Kidney (tissue), 14 donors: ENCODE measurements around the gene DAB1. TPM values are rescaled to one million over a fixed set of nuclear protein-coding genes. Genes with fewer than 3 reads are reported as not detected.

Experiments used
- DNase-seq, 5 donors: peaks; one replicate each; pipeline ENCODE4 v3.0.0-alpha.2; 2013 to 2020
- FAIRE-seq: peaks from 2 replicates; lab custom pipeline; 2012; peaks lifted over from hg19 to GRCh38; lab: Jason Lieb, UNC
- H3K27ac ChIP-seq, 2 donors: one replicate each; pipeline ENCODE4 v1.7.0; 2013; ENCODE audit warnings: low read depth in 2 of 2, low read length in 2 of 2, inconsistent platforms in 1 of 2
- H3K27me3 ChIP-seq: one replicate; pipeline ENCODE4 v1.7.1; 2013; ENCODE audit warnings: low read length, inconsistent platforms; ENCODE audit not compliant: control insufficient read depth, insufficient read depth
- H3K36me3 ChIP-seq, 3 donors: one replicate each; pipeline versions ENCODE4 v1.7.0 to v1.7.1; 2013; ENCODE audit warnings: low read length in 3 of 3, control low read depth in 1 of 3, inconsistent platforms in 1 of 3; ENCODE audit not compliant: insufficient read depth in 3 of 3, control insufficient read depth in 2 of 3
- H3K4me1 ChIP-seq, 3 donors: one replicate each; pipeline versions ENCODE4 v1.7.0 to v1.7.1; 2013; ENCODE audit warnings: low read length in 3 of 3, inconsistent platforms in 1 of 3, low read depth in 1 of 3; ENCODE audit not compliant: control insufficient read depth in 2 of 3, insufficient read depth in 2 of 3
- H3K4me3 ChIP-seq, 3 donors: one replicate each; pipeline versions ENCODE4 v1.7.0 to v1.8.1; 2013; ENCODE audit warnings: low read length in 3 of 3, control low read depth in 1 of 3, inconsistent platforms in 1 of 3
- H3K9ac ChIP-seq, 3 donors: one replicate each; pipeline versions ENCODE4 v1.7.0 to v1.7.1; 2013; ENCODE audit warnings: low read length in 3 of 3, control low read depth in 1 of 3, inconsistent platforms in 1 of 3
- H3K9me3 ChIP-seq, 3 donors: one replicate each; pipeline versions ENCODE4 v1.7.0 to v1.7.1; 2013; ENCODE audit warnings: low read length in 3 of 3, control low read depth in 1 of 3, inconsistent platforms in 1 of 3; ENCODE audit not compliant: control insufficient read depth in 2 of 3, insufficient read depth in 1 of 3
- CTCF ChIP-seq: IDR thresholded peaks from 3 replicates; pipeline ENCODE4 v1.5.1; 2012; ENCODE audit warnings: mild to moderate bottlenecking, moderate library complexity, borderline replicate concordance; ENCODE audit not compliant: insufficient read depth; ENCODE audit errors: extremely low read depth
- intact Hi-C: fragments of 100-400 bp; cut with DNase I; formaldehyde crosslinking; loops from one replicate; pipeline ENCODE4 v1.11.1; 2022
- polyA plus RNA-seq: library from polyadenylated mRNA; stranded (reverse); fragments of 350-450 nt; fragmentation: Illumina TruSeq; extraction: RNeasy Lipid Tissue Mini Kit (QIAGEN cat#74804); gene quantifications from one replicate; pipeline ENCODE4 v1.2.3, GENCODE V29; 2014; ENCODE audit warnings: low read depth, low replicate concordance; ENCODE audit not compliant: insufficient read depth
- total RNA-seq: library from RNA; stranded (reverse); fragmentation: NEBNext Ultra II Directional; extraction: Animal tissue kit (Norgen Biotek cat#: 25700); gene quantifications from one replicate; pipeline ENCODE4 v1.2.1, GENCODE V29; 2021
- donor health status: control.
- donor health status: control.
- donor health status: control.
- donor health status: control.
- donor health status: control.
- donor health status: DM: yes; HTN: yes; CAD: no.
- donor health status: Normal renal cell carcinoma (clear cell type).

The DAB1 gene
- total and polyA plus RNA-seq, 2 donors from 2014 or later, result 2.3 TPM; not detected in 1

DNA sequence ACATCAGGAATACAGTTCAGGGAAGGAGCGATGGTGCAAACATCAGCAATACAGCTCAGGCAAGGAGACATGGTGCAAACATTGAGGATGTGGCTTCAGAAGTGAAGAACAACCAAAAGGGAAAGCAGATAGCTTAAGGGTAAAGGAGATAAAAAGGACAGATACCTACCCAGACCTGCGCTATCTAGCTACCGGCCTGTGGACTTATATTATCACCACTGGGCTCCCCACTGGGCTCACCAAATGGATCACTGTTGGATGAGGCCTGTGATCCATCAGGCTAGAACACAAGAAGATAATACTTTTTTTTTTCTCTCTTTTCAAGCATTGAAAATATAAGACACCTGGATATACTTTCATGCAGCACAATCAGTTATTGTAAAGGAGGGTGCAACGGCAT is 413.3 kb downstream of the DAB1 start:
- no peak for TF ChIP-seq CTCF
- DNase-seq (no peak), FAIRE-seq (no peak)
- no peak overlapping the region for H3K9ac ChIP-seq
- H3K27ac ChIP-seq, result no peak overlapping the region
- H3K4me1 ChIP-seq, result no peaks in the 10 kb centered on the region
- intact Hi-C loops, result no loop called here
- H3K4me3 ChIP-seq, result no peak overlapping the region
- no peaks in the 10 kb centered on the region for H3K27me3 ChIP-seq
- no peaks in the 10 kb centered on the region for H3K9me3 ChIP-seq
- no peaks in the 10 kb centered on the region for H3K36me3 ChIP-seq

DNA sequence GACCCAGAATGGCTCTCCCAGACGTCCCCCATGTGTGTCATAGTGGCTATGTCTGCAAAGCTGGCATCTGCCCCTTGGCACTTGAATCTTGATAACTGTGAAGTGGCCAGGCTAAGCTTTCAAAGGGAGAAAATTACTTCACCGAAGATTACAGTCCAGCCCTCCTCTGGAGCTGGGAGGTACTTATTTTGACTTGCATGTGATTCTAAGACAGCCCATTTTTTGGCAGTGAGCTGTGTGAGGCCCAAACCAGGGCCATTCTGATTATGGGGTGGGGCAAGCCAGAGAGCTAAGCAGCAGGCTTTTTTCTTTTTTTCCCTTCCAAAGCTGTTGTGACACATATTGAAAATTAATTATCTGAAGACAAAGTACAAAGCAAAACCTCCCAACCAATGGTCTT is 415.9 kb downstream of the DAB1 start:
- no peaks in the 10 kb centered on the region for H3K27me3 ChIP-seq
- H3K4me1 ChIP-seq, result no peaks in the 10 kb centered on the region
- H3K9me3 ChIP-seq, result no peaks in the 10 kb centered on the region
- no peak overlapping the region for H3K4me3 ChIP-seq
- intact Hi-C loops, result no loop called here
- H3K36me3 ChIP-seq, result no peaks in the 10 kb centered on the region
- FAIRE-seq (no peak), DNase-seq (no peak)
- TF ChIP-seq CTCF, result no peak
- H3K9ac ChIP-seq, result no peak overlapping the region
- H3K27ac ChIP-seq, result no peak overlapping the region

DNA sequence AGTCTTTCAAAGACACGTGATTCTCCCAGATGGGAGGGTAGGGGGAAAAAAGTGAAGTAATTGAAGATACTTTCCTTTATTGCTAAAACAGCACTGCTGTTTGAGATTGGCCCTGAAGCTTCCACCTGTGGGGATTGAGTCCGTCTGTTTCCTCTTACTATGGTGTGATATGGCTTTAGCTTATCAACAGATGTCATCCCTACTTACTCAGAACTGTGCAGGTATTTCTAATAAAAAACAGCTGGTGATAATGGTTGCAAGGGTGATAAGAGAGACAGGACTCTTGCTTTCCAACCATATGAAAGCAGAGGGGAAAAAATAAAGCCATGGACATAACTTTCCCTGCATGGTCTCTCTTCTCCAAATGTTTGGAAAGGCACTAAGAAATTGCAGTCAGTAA is 416.4 kb downstream of the DAB1 start:
- H3K9ac ChIP-seq, result no peak overlapping the region
- no peak for TF ChIP-seq CTCF
- intact Hi-C loops, result no loop called here
- FAIRE-seq, result no peak
- H3K9me3 ChIP-seq, result no peaks in the 10 kb centered on the region
- no peak overlapping the region for H3K27ac ChIP-seq
- DNase-seq, result no peak
- no peaks in the 10 kb centered on the region for H3K27me3 ChIP-seq
- no peaks in the 10 kb centered on the region for H3K4me1 ChIP-seq
- no peaks in the 10 kb centered on the region for H3K36me3 ChIP-seq
- no peak overlapping the region for H3K4me3 ChIP-seq

- no peak for TF ChIP-seq CTCF
- Histone ChIP-seq H3K27me3 (no peaks in the 10 kb centered on the region), H3K9ac (no peak overlapping the region), H3K36me3 (no peaks in the 10 kb centered on the region), H3K4me1 (no peaks in the 10 kb centered on the region), H3K4me3 (no peak overlapping the region), H3K9me3 (no peaks in the 10 kb centered on the region), H3K27ac (no peak overlapping the region)
- intact Hi-C loops, result no loop called here
- no peak for FAIRE-seq
- no peak for DNase-seq
Measured at GRCh38 chr1:57003398-57004139, 420.3 kb downstream of the DAB1 start.
